IMR-90 (cell line): Measurements from ENCODE around the gene CERS1. TPM values are rescaled to one million over a fixed set of nuclear protein-coding genes. Genes with fewer than 3 reads are reported as not detected.

ENCODE experiments used
- ATAC-seq: fragments of 200-7000 bp; cut with Tn5 transposase; 2 replicates; pipeline ENCODE4 v1.9.1; 2020; ENCODE audit warnings: low read depth, mild to moderate bottlenecking, moderate library complexity
- BruUV-seq: library from RNA; stranded (reverse); fragments of 400-500 nt; replicated peaks from 2 replicates; lab custom pipeline; 2021; lab: Mats Ljungman, UMichigan
- CTCF ChIA-PET: fragments of 300-600 bp; formaldehyde crosslinking; extraction: SDS; loops from one replicate; lab custom pipeline; 2021; ENCODE audit warnings: antibody characterized with exemption; lab: Yijun Ruan, JAX
- POLR2A ChIA-PET: fragments of 300-600 bp; sonication (Branson Sonifier 250); formaldehyde crosslinking; loops from one replicate; lab custom pipeline; 2022; ENCODE audit warnings: antibody characterized with exemption; ENCODE audit not compliant: unreplicated experiment; lab: Charles Lee
- DNase-seq: peaks from one replicate; pipeline ENCODE4 v3.0.0; 2013
- H2AFZ ChIP-seq: replicated peaks from 2 replicates; pipeline ENCODE3; 2013; ENCODE audit warnings: low read length, mild to moderate bottlenecking; ENCODE audit not compliant: poor library complexity
- H2AK5ac ChIP-seq: 2 replicates; pipeline ENCODE4 v1.6.1; 2013; ENCODE audit warnings: low read depth, low read length, inconsistent platforms
- H2AK9ac ChIP-seq: replicated peaks from 2 replicates; pipeline ENCODE3; 2013; ENCODE audit warnings: mild to moderate bottlenecking, low read depth, low read length, moderate library complexity; ENCODE audit not compliant: poor library complexity
- H2BK120ac ChIP-seq: 2 replicates; pipeline ENCODE4 v1.6.1; 2013; ENCODE audit warnings: low read depth, low read length, inconsistent platforms
- H2BK15ac ChIP-seq: 3 replicates; pipeline ENCODE4 v1.6.1; 2013; ENCODE audit warnings: low read depth, low read length, inconsistent platforms
- H2BK20ac ChIP-seq: 2 replicates; pipeline ENCODE4 v1.6.1; 2013; ENCODE audit warnings: low read depth, mild to moderate bottlenecking, inconsistent platforms, low read length, moderate library complexity
- H2BK5ac ChIP-seq: 2 replicates; pipeline ENCODE4 v1.6.1; 2013; ENCODE audit warnings: mild to moderate bottlenecking, low read depth, low read length, inconsistent platforms; ENCODE audit not compliant: poor library complexity, severe bottlenecking
- H3K14ac ChIP-seq: replicated peaks from 2 replicates; pipeline ENCODE4 v1.6.1; 2013; ENCODE audit warnings: low read depth, low read length, inconsistent platforms
- H3K18ac ChIP-seq: 2 replicates; pipeline ENCODE4 v1.6.1; 2013; ENCODE audit warnings: low read depth, low read length, control low read depth
- H3K23ac ChIP-seq: 2 replicates; pipeline ENCODE4 v1.6.1; 2013; ENCODE audit warnings: low read depth, low read length, inconsistent platforms
- H3K27ac ChIP-seq: 2 replicates; pipeline ENCODE4 v1.5.1; 2013; ENCODE audit warnings: mild to moderate bottlenecking, control low read depth, low read length; ENCODE audit not compliant: insufficient read depth
- H3K27me3 ChIP-seq: 2 replicates; pipeline ENCODE4 v1.6.1; 2013; ENCODE audit warnings: low read length; ENCODE audit not compliant: control insufficient read depth, insufficient read depth
- H3K36me3 ChIP-seq: 2 replicates; pipeline ENCODE4 v1.6.1; 2013; ENCODE audit warnings: low read length, mixed read lengths; ENCODE audit not compliant: control insufficient read depth, insufficient read depth
- H3K4ac ChIP-seq: 2 replicates; pipeline ENCODE4 v1.6.1; 2013; ENCODE audit warnings: low read depth, low read length, inconsistent platforms
- H3K4me1 ChIP-seq: 2 replicates; pipeline ENCODE4 v1.6.1; 2013; ENCODE audit warnings: low read length, mixed read lengths; ENCODE audit not compliant: control insufficient read depth, insufficient read depth
- H3K4me2 ChIP-seq: 2 replicates; pipeline ENCODE4 v1.6.1; 2013; ENCODE audit warnings: low read depth, mild to moderate bottlenecking, control low read depth, low read length, moderate library complexity
- H3K4me3 ChIP-seq: 2 replicates; pipeline ENCODE4 v1.5.1; 2013; ENCODE audit warnings: low read depth, mild to moderate bottlenecking, control low read depth, low read length, moderate library complexity; ENCODE audit not compliant: insufficient read depth
- H3K56ac ChIP-seq: 2 replicates; pipeline ENCODE4 v1.6.1; 2013; ENCODE audit warnings: low read length, inconsistent platforms; ENCODE audit not compliant: insufficient read depth; ENCODE audit errors: extremely low read depth
- H3K79me1 ChIP-seq, 2 experiments: 2 replicates each; pipeline ENCODE4 v1.6.1; 2013; ENCODE audit warnings: low read length in 2 of 2, inconsistent platforms in 1 of 2, low read depth in 1 of 2
- H3K9ac ChIP-seq: 2 replicates; pipeline ENCODE4 v1.6.1; 2013; ENCODE audit warnings: low read depth, low read length, control low read depth
- H3K9me1 ChIP-seq: 2 replicates; pipeline ENCODE4 v1.6.1; 2013; ENCODE audit warnings: low read length, inconsistent platforms; ENCODE audit not compliant: insufficient read depth
- H3K9me3 ChIP-seq: 2 replicates; pipeline ENCODE4 v1.6.1; 2013; ENCODE audit warnings: low read length; ENCODE audit not compliant: control insufficient read depth, insufficient read depth
- H4K20me1 ChIP-seq: 2 replicates; pipeline ENCODE4 v1.6.1; 2013; ENCODE audit warnings: low read length, inconsistent platforms; ENCODE audit not compliant: insufficient read depth
- H4K5ac ChIP-seq: 2 replicates; pipeline ENCODE4 v1.6.1; 2013; ENCODE audit warnings: mild to moderate bottlenecking, low read depth, low read length, control low read depth
- H4K8ac ChIP-seq, 2 experiments: 2 replicates each; pipeline ENCODE4 v1.6.1; 2013; ENCODE audit warnings: low read depth in 2 of 2, low read length in 2 of 2, control low read depth in 1 of 2, inconsistent platforms in 1 of 2
- H4K91ac ChIP-seq: 2 replicates; pipeline ENCODE4 v1.6.1; 2013; ENCODE audit warnings: low read depth, low read length, inconsistent platforms; ENCODE audit not compliant: insufficient read depth
- BHLHE40 ChIP-seq: fragments of 150-350 bp; IDR thresholded peaks from 2 replicates; pipeline ENCODE4 v1.6.1; 2016; ENCODE audit warnings: mild to moderate bottlenecking, low read depth, low read length
- ELK1 ChIP-seq: fragments of 150-350 bp; IDR thresholded peaks from 2 replicates; pipeline ENCODE4 v1.6.1; 2016; ENCODE audit warnings: low read depth, mild to moderate bottlenecking, low read length, moderate library complexity, borderline replicate concordance
- POLR2A ChIP-seq: IDR thresholded peaks from 2 replicates; pipeline ENCODE4 v1.6.1; 2012; ENCODE audit warnings: mild to moderate bottlenecking, low read depth, low read length
- RAD21 ChIP-seq: IDR thresholded peaks from 2 replicates; pipeline ENCODE4 v1.6.1; 2012; ENCODE audit warnings: low read length, improper control_type of control experiment
- RFX5 ChIP-seq: IDR thresholded peaks from 2 replicates; pipeline ENCODE4 v1.8.0; 2012; ENCODE audit warnings: low read depth, mild to moderate bottlenecking, low read length, moderate library complexity
- USF2 ChIP-seq: fragments of 150-350 bp; IDR thresholded peaks from 2 replicates; pipeline ENCODE4 v1.6.1; 2017; ENCODE audit warnings: mild to moderate bottlenecking, antibody characterized with exemption, low read length, low read depth
- WGBS, 2 experiments: methylation state at CpG; one replicate each; pipeline versions ENCODE4 v1.1.5 to v1.1.7; 2013; ENCODE audit warnings: missing lambda C conversion rate in 2 of 2; ENCODE audit not compliant: insufficient read length in 1 of 2; ENCODE audit errors: extremely low coverage in 2 of 2; 5-methylcytosine and 5-hydroxymethylcytosine counted together
- dilution Hi-C: fragments of 300-500 bp; cut with HindIII; formaldehyde crosslinking; loops from one replicate; pipeline ENCODE4 v1.14.3; 2018; ENCODE audit warnings: low sequenced_read_pairs; ENCODE audit not compliant: unreplicated experiment
- in situ Hi-C: fragments of 300-500 bp; cut with MboI; formaldehyde crosslinking; loops from 3 replicates; pipeline ENCODE4 v1.14.3; 2019; ENCODE audit warnings: low sequenced_read_pairs, inconsistent platforms, mixed read lengths
- intact Hi-C: fragments of 100-400 bp; cut with micrococcal nuclease; formaldehyde crosslinking; loops from 2 replicates; pipeline ENCODE4 v1.10.0; 2022
- polyA plus RNA-seq, 3 experiments: library from polyadenylated mRNA; depleted of rRNA; stranded (reverse); fragments of >200 nt; gene quantifications; 2 replicates each; pipeline ENCODE4 v1.2.3, GENCODE V29; 2012; ENCODE audit warnings: low replicate concordance in 1 of 3
- total RNA-seq: library from RNA; depleted of rRNA; stranded (reverse); fragments of >200 nt; gene quantifications from 2 replicates; pipeline ENCODE4 v1.2.3, GENCODE V29; 2012

CERS1 gene
- total and polyA plus RNA-seq, 2 of the 4 experiments (the other 2 are of a cell fraction), result 0.90 to 4.3 TPM

- Histone ChIP-seq H3K4me1 (peaks cover 8% of the 10 kb centered on the region; the same call in 1 of the 2 replicates), H3K4ac (no peak overlapping the region), H3K23ac (no peak overlapping the region), H3K9ac (no peak overlapping the region), H4K20me1 (peaks cover 28% of the 10 kb centered on the region), H3K56ac (no peak overlapping the region), H3K27me3 (peaks cover 7% of the 10 kb centered on the region; the same call in 1 of the 2 replicates), H2AFZ (no peak overlapping the region), H2AK5ac (no peak overlapping the region), H3K79me1 (peaks cover 0 to 3% of the 10 kb centered on the region in 2 experiments; a peak in 1 of 4 replicates), H2BK120ac (no peak overlapping the region), H3K18ac (no peak overlapping the region), H3K9me3 (no peaks in the 10 kb centered on the region), H4K8ac (no peak overlapping the region), H4K91ac (no peak overlapping the region), H3K4me2 (no peak overlapping the region), H3K36me3 (peaks cover 26% of the 10 kb centered on the region), H3K27ac (no peak overlapping the region), H3K9me1 (no peaks in the 10 kb centered on the region), H3K14ac (no peak overlapping the region), H2BK5ac (no peak overlapping the region), H3K4me3 (no peak overlapping the region), H2AK9ac (peak overlapping the region; percentile 58), H2BK15ac (no peak overlapping the region), H4K5ac (no peak overlapping the region), H2BK20ac (no peak overlapping the region)
- DNase-seq (no peak), ATAC-seq (no peak)
- dilution Hi-C loops (no loop called here), intact Hi-C loops (no loop called here), in situ Hi-C loops (no loop called here)
- BruUV-seq, result no TSS peak
- TF ChIP-seq RFX5 (no peak), POLR2A (no peak), ELK1 (no peak), USF2 (no peak), BHLHE40 (no peak), RAD21 (no peak)
- CTCF ChIA-PET, result interaction anchor here (1.3 kb wide), 1 partner anchor 90 kb away, joined by 7 read pairs; no protein-coding TSS in a partner anchor
- POLR2A ChIA-PET, result no interaction called here
- WGBS, 2 experiments, result 90% methylated on average over 11 of the region's 25 CpGs; no CpG with 5 or more reads in 1 of the 2 experiments
Measured at GRCh38 chr19:18897094-18898029, 1.4 kb upstream of the CERS1 start.
